Activated CD8-positive, alpha-beta memory T cell treated with anti-CD3 and anti-CD28 coated beads, Interleukin-2, amount 50 U/mL, for 48 hours (primary cell): Measurements from ENCODE around the gene CTNNA2.

Experiments used
- DNase-seq: peaks from one replicate; pipeline ENCODE4 v3.0.0-alpha.2; 2020

The CTNNA2 gene

DNA sequence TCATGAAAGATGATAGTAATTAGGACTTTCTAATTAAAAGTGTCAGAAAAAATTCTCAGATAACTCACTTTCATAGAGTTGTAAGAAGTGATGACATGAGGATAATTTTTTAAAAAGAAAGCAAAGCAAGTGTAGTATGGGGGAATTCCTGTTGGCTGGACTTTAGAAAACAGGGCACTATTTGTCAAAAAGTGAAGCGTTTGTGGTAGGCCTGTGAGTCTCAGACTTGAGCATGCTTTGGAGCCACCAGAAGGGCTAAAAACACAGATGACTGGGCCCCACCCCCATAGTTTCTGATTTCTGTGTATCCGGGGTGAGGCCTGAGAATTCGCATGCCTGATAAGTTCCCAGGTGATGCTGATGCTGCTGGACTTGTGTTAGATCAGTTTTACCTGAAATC lies 1014.3 kb downstream of the CTNNA2 start:
- no peak for DNase-seq

DNA sequence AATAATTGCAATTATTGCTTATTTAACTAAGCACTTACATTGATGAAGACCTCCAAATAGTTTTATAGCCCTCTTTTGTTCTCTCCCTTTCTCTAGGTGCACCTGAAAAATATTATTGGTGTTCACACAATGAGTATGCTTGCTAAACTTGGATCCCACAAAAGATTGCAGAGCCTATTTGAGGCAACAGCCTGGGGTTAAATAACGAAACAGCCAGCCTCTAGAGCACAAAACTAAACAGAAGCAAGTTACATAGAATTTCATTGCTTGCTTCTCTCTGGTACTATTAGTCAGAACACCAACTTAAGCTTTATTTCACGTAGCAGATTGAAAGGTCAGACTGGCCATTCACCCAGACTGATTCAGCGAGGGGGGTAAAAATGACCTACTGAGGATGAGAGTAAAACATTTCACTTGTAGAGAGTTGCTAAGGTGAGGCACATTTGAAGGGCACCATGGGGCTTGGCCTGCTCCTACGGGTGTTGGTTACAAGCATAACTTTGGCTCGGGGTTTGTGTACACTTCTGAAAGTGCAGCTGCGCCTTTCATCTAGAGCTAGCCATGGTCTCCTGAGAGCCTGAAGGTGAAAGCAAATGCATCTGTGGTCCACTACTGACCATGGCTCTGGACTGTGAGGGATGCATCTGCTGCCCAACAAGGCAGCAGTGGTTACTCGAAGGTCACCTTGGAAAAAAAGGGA lies 1016.8 kb downstream of the CTNNA2 start:
- DNase-seq = no peak

DNA sequence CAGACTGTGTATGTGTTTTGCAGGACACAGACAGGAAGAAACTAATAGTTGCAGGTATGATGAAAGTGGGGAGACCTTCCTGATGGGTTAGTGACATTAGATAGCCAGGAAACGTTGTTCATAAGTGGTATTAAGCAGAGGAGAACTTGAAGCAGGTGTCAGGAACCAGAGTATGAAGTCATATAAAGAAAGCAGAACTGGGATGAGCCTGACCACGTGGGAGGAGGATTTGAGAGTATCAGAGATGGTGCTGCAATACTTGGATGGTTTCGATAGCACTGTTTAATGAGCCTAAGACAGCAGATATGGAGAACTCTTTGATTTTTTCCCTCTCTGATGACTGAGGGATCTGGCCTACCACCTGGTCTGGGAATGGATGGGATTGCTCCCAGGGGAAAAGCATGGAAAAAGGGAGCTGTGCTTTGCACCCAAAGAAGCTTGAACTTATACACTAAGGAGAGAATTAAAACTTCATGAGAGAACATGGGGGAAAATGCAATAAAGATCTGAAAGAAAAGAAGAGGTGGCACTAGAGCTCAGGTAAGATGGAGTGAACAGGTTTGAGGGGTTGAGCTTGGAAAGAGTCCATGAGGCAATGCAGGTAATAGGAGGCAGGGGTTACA lies 1017.7 kb downstream of the CTNNA2 start:
- DNase-seq = no peak

DNA sequence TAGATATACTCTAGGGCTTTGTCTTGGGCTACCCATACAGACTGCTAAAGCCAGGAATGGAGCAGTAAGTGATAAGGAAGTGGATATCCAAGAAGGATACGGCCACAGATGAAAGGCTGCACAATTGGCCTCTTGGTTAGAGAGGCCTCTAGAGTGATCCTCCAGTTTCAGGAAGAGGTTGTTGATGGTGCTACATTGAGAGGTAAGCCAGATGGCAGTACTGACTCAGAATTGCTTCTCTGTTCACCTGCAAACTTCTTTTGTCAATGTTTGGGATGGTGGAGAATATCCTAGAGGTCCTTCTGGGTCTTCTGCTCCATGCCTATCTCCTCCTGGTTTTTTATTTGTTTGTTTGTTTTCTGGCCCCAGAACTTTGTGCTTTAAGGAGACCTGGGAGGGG lies 1018.5 kb downstream of the CTNNA2 start:
- no peak for DNase-seq

DNA sequence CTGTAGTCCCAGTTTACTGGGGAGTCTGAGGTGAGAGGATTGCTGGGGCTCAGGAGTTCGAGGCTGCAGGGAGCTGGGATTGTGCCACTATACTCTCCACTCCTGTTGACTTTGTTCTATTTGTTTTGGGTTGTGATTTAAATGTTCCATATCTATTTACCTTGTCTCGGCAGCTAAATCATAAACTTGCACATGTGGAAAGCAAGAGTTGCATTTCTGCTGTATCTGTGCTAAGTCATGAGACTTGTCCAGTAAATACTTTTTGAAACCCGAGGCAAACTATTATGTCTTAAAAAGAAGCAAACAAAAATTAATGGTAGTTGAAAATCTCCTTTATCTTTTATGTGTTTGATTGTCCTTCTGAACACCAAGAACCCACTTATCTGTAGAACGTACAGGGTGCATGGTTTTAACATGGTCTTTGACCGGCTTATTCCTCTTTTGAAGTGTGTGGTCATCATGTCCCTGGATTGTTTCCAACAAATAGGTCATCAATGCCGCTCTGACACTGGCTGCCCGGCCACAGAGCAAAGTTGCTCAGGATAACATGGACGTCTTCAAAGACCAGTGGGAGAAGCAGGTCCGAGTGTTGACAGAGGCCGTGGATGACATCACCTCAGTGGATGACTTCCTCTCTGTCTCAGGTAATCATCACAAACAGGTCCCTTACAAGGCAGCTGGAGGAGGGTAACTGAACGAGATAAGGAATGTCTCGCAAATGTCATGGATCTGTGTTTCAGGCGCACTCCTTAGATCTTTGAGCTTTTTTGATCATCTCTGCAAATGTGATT lies 1032.8 kb downstream of the CTNNA2 start:
- no peak for DNase-seq

DNA sequence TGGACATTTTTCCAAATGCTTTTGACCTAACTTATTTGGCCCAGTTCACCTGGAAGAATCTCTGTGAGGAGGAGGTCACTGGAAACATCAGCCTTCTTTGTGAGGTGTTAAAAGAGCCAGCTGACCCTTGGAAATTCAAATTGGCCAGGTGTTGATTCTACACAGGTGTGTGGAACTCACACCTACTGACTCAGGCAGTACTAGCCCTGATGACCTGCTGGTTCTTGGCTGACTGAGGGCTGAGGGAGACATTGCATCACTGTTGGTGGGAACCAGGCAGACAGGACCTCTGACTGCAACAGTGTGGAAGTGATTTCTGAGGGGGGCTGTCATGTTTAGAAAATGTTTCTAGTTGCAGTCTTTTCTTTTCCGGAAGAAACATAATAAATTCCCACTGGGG lies 1033.9 kb downstream of the CTNNA2 start:
- no peak for DNase-seq

DNA sequence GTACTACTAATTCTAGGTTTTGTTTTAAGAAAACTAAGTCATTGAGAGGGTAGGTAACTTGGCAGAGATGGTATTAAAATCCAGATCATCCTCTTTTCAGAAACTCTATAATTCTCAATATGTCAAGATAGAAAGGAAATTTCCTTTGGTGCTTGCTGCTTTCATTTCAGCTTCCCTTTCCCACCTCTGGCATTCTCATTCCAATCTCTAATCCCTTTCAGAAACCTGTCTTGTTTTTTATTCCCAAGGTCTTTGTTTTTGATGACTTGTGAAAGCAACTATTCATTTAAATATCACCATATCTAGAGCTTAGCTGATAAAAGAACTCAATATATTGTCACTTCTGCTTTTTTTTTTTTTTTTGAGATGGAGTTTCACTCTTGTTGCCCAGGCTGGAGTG lies 1034.5 kb downstream of the CTNNA2 start:
- DNase-seq = no peak

DNA sequence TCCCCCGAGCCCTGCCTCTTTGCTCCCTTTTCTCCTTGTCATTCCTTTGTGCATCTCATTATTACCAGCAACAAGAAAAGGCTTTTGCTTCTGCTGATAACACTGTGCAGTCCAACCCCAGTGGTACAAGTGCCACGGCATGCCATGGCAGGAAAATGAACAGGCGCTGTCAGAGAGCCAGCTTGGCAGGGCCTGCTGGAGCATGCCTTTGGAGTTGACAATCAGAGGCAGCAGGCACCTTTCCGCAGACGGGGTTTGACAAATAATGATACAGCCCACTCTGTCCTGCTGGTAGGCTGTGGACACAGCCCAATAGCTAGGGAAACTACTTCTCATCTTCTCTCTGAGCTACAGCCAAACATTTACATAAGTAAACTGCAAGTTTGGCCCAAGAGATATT lies 1035.6 kb downstream of the CTNNA2 start:
- no peak for DNase-seq

DNA sequence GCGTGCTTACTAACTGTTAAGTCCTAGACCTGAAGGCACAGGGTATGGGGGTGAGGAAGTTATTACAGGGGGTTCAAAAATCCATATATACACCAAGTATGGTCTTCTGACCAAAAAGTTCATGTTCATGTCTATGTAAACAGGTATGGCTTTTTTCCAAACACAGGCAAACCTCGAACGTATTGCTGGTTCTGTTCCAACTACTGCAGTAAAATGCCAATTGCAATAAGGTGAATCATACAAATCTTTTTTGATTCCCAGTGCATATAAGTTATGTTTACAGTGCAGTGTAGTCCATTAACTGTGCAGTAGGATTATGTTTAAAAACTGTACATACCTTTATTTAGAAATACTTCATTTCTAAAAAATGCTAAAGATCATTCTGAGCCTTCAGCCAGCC lies 1037.0 kb downstream of the CTNNA2 start:
- DNase-seq = no peak

DNA sequence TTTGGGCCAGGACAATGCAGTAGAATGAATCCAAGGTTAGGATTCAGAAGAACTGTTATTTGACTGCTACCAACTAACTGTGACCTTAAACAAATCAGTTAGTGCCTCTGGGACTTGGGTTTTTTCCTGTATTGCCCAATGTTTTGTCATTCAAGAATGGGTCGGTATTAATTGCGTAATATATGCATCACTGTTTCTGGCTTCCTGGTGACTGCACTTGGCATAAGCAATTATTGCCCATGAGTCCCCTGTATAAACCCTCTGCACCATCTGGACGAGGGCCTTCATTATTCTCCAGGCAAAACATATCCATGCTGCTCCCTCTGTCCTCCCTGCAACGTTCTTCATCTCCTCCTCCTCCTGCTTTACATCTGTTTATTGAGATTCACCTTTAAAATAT lies 1047.5 kb downstream of the CTNNA2 start:
- DNase-seq = no peak

DNA sequence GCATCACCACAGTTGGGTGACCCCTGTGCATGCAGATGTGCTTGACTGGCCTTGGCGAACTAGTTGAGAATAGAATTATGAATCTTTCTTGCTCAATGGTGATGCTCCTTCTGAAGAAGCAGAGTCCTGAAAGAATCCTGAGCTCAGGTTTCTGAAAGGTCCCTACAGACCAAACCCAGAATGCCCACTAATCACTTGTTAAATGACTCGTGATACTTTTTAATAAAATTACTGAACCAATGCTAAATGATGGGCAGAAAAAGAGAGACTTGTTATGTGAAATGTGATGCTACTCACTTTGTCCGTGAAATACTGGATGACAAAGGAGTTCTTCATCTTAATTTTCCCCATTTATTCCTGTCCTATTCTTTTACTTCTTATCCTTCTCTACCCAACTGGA lies 1055.2 kb downstream of the CTNNA2 start:
- DNase-seq = no peak

DNA sequence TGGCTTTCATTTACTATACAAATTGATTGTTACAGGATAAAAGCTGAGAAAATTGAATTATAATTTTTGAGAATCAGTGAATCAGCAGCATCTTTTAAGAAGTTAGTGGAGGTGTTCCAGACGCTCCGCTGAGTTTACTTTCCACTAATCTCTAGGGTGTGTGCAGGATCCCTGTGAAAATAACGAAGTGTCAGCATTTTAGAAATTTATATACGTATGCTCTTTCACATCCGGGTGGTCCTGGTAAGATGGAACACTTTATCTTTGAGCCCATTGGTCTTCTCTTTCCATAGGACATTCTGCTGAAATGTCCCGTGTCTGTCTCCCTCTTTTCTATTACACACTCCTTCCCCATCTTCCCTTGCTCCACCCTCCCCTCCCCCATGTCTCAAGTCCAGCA lies 1060.3 kb downstream of the CTNNA2 start:
- DNase-seq = no peak

DNA sequence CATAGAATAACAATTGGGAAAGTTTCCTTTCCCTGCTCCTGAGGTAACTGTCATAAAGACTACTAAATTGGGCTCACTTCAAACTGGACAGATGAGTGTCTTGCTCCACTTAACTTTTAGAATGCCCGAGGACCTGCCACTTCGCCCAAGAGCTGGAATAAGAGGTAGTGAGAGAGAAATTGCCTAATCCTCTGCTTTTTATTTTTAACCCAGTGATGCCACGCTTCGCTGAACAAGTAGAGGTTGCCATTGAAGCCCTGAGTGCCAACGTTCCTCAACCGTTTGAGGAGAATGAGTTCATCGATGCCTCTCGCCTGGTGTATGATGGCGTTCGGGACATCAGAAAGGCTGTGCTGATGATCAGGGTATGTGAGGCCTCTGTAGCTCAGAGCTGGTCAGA lies 1061.1 kb downstream of the CTNNA2 start:
- DNase-seq = no peak

DNA sequence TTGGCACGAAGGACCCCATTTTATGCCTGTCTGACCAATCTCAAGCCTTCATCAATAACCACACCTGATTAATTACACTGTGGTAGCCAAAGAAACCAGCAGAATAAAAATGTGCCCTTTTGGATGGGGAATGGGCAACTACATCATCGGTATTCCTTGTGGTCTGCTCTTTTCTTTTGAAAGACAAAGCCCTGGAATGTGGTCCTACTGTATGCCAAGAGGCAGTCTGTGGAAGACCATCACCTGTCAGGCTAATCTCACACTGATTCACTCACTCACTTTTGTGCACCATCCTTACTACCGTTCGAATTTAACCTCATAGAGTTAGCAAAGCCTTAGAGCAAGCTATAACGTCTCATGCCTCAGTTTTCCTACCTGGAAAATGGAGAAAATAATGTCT lies 1066.9 kb downstream of the CTNNA2 start:
- no peak for DNase-seq

DNA sequence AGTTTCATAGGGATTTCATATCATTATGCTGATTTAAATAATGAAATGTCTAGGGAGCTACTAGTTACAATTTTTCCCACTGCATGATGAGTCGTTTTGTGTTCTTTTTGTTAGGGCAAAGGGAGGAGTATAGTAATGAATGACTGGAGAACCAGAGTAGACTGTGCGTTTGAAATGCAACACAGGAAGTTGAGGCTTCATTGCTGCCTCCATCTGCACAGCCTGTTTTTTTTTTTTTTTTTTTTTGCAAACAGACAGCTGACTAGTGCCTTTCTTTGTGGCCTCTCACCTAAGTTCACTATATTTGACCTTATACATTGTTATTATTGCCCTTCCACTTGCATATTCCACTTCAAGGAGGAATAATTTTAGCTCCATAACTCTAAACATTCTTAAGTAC lies 1078.4 kb downstream of the CTNNA2 start:
- no peak for DNase-seq

DNA sequence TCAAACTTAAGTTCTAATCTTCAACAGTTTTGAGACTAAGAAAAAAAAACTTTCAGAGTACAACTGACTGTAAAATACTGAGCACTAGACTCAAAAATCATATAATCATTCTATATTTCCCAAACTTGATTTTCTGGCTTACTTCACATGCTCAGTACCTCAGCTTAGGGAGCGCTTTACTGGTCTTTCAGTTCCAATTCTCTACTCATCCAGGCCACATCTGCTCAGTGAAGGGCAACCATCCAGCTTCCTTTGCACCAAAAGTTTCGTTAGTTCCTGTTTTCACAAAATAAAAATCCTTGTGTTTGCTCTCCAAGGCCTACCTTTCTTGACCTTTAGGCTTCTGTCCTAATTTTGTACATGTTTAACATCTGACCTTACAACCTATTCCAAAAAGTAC lies 1079.3 kb downstream of the CTNNA2 start:
- no peak for DNase-seq

DNA sequence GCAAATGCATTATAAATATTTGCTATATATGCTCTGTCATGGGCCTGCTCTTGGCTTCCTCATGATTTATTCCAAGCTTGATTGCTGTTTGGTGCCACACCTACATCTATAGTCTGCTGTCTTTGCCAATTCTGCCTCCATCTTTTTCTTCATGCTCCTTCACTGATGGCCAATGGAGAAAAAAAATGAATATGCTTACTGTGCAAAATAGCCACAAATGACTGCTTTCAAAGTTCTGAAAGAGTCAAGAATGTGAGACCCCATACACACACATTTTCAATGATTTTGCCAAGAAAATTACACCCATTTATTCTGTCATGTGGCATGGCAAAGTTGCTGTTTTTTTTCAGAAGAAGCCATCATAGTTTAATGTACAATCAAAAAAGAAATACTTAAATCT lies 1097.3 kb downstream of the CTNNA2 start:
- DNase-seq = no peak

DNA sequence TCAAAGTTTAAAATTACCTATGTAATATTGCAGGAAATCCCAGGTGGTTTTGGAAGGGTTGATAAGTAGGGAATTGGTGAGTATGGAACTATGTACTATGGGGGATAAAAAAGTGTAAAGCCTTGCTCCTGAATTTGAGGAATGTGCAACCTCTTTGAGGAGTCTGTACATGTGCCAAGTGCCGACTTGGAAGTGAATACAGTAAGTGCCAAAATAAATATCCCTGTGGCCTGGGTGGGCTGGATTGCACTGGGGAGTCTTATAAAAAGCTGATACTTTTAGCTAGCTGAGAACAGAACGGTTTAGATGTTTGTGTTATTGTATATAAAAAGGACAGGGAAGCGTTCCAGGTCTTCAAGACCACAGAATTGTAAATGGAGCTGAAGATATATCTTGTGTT lies 1108.8 kb downstream of the CTNNA2 start:
- DNase-seq = no peak

DNA sequence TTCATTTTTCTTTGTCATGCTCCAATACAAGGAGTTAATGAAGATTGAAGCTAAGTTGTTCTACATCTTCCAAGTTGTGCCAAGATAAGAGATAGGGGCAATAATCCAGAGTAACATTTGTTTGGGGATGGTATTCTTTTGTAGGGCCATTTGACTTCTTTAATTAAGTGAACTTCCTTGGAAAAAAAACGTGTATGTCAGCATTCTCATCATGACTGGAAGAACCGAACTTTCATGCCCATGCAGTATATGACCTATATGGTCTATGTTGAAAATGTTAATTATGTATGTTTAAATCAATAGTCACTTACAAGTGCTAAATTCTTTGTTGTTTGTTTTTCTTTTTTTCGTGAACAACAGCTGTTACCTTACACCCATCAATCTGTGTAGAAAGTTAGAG lies 1111.2 kb downstream of the CTNNA2 start:
- no peak for DNase-seq

DNA sequence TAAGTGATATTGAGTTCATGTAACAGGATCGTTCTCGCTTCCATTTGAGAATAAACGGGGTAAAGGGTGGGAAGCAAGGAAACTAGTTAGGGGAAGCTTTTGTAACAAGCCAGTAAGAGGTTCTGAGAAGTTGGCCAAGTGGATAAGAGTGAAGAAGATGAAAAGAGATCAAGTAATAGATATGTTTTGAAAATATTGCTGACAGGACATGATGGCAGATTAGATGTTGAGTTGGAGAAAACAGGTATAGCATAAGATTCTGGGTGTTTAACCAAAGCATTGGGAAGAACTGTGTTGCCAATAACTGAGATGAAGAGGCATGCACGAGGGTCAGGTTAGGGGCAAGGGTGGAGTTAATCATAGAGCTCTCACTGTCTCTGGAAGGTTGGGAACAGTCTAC lies 1121.7 kb downstream of the CTNNA2 start:
- DNase-seq = no peak

DNA sequence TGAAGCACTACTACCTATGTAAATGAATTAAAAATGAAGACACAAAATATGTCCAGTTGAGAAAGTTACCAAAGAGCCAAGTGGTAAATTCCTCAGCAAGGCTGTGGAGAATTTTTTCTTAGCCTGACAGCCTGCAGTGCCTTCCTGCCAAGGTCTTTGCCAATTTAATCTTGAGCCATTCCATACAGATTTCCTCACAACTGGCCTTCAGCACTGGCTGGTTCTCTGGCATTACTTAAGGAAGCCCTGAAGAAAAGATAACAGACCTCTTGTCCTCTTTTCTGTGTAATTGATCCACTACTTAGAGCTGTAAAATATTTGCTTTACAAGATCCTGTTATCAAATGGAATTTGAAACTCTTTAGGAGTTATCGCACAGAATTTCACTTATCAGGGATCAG lies 1125.9 kb downstream of the CTNNA2 start:
- no peak for DNase-seq

DNA sequence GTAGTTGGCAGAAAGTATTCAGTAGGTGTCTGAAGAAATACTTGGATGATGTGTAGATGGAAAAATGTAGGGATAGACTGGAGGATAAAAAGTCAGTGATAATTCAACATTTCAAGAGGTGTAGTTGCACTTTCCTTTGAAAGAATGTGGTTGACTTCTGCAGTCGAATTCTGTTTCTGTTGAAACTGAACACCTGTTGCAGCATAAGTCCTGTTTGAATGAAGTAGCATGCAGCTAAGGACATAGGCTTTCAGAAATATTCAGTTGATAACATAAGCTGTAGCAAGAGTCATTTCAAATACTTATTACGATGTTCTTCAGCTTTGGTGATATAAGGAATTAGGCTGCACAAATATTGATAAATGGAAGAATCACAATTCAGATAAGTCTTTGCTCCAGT lies 1129.6 kb downstream of the CTNNA2 start:
- DNase-seq = no peak

DNA sequence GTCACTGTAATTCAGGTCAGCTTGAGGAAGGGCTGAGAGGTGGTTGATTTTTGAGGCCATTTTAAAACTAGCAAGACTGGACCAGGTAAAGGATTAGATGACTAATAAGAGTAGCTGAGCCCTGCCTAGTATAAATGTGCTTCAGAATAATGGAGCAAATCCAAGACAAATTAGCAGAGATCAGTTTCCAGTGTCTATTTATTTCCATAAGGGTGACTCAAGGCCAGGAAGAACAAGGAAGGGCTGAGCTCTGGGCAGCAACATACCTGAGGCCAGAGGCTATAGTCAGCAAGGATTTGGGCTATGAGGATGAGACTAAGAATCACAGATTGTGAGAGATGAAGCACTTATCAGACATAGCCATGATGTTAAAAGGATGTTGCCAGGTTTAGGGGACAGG lies 1130.7 kb downstream of the CTNNA2 start:
- DNase-seq = no peak

DNA sequence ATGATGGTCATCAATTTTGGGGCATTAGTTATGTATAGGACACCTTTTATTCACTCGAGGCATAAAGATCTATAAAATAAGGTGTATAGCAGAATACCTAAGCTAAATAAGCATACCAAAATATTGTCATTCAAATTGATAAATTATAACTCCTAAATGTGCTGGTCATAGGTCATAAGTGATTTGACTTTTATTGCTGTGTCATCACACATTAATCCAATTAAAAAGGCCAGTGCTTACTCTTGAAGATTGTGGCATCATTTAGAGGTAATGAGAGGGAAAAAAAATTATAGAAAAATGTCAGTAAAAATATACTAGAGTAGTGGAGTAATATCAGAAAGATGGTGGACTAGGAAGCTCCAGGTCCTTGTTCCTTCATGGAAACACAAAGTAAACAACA lies 1138.6 kb downstream of the CTNNA2 start:
- no peak for DNase-seq
